Activated CD4-positive, alpha-beta T cell treated with anti-CD3 and anti-CD28 coated beads, Interleukin-2, amount 10 ng/mL, durations not matched to agents 7 days and 5 days (primary cell): ENCODE data around the gene TADA2B. TPM values are rescaled to one million over a fixed set of nuclear protein-coding genes. Genes with fewer than 3 reads are reported as not detected.

Experiments used
- CTCF ChIA-PET: fragments of 350-600 bp; sonication (Branson Sonifier 250); formaldehyde crosslinking; loops from one replicate; lab custom pipeline; 2021; ENCODE audit warnings: antibody characterized with exemption; lab: Charles Lee
- POLR2A ChIA-PET: fragments of 350-600 bp; sonication (Branson Sonifier 250); formaldehyde crosslinking; loops from one replicate; lab custom pipeline; 2021; ENCODE audit warnings: antibody characterized with exemption; lab: Charles Lee
- DNase-seq: peaks from one replicate; pipeline ENCODE4 v3.0.0-alpha.2; 2020
- H3K27ac Mint-ChIP-seq: one replicate; pipeline ENCODE4 v1.8.0; 2021; ENCODE audit warnings: mild to moderate bottlenecking, moderate library complexity, mixed read lengths
- H3K27me3 Mint-ChIP-seq: one replicate; pipeline ENCODE4 v1.8.0; 2021; ENCODE audit warnings: mixed read lengths
- H3K36me3 Mint-ChIP-seq: one replicate; pipeline ENCODE4 v1.8.0; 2021; ENCODE audit warnings: low read depth, mixed read lengths
- H3K4me1 Mint-ChIP-seq: one replicate; pipeline ENCODE4 v1.8.0; 2021; ENCODE audit warnings: mixed read lengths
- H3K4me3 Mint-ChIP-seq: one replicate; pipeline ENCODE4 v1.8.0; 2021; ENCODE audit warnings: mild to moderate bottlenecking, moderate library complexity, mixed read lengths
- H3K9me3 Mint-ChIP-seq: one replicate; pipeline ENCODE4 v1.8.0; 2021; ENCODE audit warnings: mixed read lengths
- total RNA-seq, 2 experiments: library from RNA; stranded (reverse); gene quantifications; one replicate each; pipeline ENCODE4 v1.2.3, GENCODE V29; 2021

TADA2B gene
- total RNA-seq, 2 experiments from 2014 or later, result 25.5 to 26.1 TPM

- Mint-ChIP-seq H3K4me3 (no peak overlapping the region), H3K27ac (no peak overlapping the region), H3K4me1 (no peaks in the 10 kb centered on the region), H3K27me3 (no peaks in the 10 kb centered on the region), H3K9me3 (no peaks in the 10 kb centered on the region), H3K36me3 (peaks cover 6% of the 10 kb centered on the region)
- no peak for DNase-seq
- ChIA-PET CTCF (interaction anchor here (1.2 kb wide), 1 partner anchor 35 kb away, joined by 4 read pairs; no protein-coding TSS in a partner anchor), POLR2A (no interaction called here)
Measured at GRCh38 chr4:7020856-7021255, 22.3 kb upstream of the TADA2B start.

DNA sequence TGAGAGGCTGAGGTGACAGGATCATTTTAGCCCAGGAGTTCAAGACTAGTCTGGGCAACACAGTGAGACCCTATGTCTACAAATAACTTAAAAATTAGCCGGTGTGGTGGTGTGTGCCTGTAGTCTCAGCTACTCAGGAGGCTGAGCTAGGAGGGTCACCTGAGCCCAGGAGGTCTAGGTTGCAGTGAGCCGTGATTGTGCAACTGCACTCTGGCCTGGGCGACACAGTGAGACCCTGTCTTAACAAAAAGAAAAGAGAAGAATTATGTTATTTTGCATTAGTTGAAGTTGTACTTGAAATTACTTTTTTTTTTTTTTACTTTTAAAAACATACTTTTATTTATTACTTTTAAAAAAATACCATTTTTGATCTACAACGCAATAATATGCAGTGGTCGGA is 21.8 kb upstream of the TADA2B start:
- peaks cover 9% of the 10 kb centered on the region for H3K36me3 Mint-ChIP-seq
- no peaks in the 10 kb centered on the region for H3K27me3 Mint-ChIP-seq
- no peaks in the 10 kb centered on the region for H3K9me3 Mint-ChIP-seq
- CTCF ChIA-PET, result interaction anchor here (1.2 kb wide), 2 partner anchors 17 to 34 kb away, joined by 3 to 4 read pairs; no protein-coding TSS in a partner anchor
- H3K4me1 Mint-ChIP-seq, result no peaks in the 10 kb centered on the region
- no peak overlapping the region for H3K27ac Mint-ChIP-seq
- DNase-seq, result no peak
- POLR2A ChIA-PET, result no interaction called here
- H3K4me3 Mint-ChIP-seq, result no peak overlapping the region

DNA sequence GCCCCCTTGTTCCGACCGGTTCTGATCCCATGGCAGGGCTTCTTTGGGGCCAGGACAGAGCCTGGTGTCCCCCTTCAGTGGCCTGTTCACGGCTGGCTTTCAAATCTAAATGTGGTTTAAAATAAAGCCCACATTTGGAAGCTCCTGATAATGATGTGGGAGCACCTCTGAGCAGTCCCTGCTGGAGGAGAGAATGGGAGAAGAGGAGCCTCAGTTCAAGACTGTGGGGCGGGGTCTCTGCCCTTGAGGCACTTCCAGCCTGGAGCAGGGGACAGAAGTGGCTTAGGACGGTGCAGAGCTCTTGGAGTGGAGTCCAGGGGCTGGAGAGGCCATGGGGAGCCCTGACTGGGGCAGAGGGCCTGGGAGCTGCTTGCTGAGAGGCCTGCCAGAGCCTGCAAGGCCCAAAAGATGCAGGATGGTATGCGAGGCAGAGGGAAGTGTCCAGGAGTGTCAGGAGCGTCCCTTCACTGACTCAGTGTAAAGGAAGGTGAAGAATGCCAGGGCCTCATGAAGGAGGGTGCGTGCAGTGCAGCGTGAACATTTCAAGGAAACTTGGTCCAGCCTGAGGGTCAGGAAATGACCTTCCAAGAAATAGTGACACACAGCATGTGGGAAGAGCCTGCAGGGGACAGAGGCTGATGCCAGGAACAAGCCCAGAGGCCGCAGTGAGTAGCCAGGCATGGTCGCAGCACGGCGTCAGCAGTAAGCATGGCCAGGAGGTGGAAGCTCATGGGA is 21.1 kb upstream of the TADA2B start:
- Mint-ChIP-seq H3K27me3 (no peaks in the 10 kb centered on the region), H3K36me3 (peaks cover 10% of the 10 kb centered on the region), H3K9me3 (no peaks in the 10 kb centered on the region), H3K4me1 (no peaks in the 10 kb centered on the region), H3K4me3 (no peak overlapping the region), H3K27ac (no peak overlapping the region)
- DNase-seq, result no peak
- CTCF ChIA-PET, result interaction anchor here (1.2 to 1.4 kb wide), 2 partner anchors 16 to 21 kb away, joined by 3 to 4 read pairs; partner anchors contain the start of gene TADA2B
- POLR2A ChIA-PET, result no interaction called here

- Mint-ChIP-seq H3K36me3 (peaks cover 18% of the 10 kb centered on the region), H3K27me3 (no peaks in the 10 kb centered on the region), H3K4me1 (peaks cover 3% of the 10 kb centered on the region), H3K27ac (no peak overlapping the region), H3K4me3 (no peak overlapping the region), H3K9me3 (no peaks in the 10 kb centered on the region)
- no peak for DNase-seq
- ChIA-PET POLR2A (no interaction called here), CTCF (interaction anchor here (1.4 kb wide), 2 partner anchors 19 to 39 kb away, joined by 4 read pairs; partner anchors contain the start of gene TADA2B)
Measured at GRCh38 chr4:7023486-7023885, 19.7 kb upstream of the TADA2B start.

DNA sequence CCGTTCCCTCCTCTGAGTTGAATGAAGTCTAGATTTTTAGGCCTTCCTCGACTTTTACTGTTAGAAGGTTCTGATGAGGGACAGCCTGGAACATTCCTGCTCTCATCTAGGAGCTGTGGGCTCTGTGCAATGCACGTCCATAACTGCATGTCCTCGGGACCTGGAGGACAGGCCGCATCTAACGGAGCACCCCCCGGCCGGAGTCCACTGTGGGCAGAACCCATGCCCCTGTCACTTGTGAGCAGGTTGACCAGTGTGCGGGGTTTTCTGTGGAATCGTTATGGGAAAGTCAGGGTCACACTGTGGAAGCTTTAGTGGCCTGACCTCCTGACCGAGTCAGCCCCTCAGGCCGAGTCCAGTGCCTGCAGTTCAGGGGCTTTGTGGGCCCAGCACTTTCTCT is 19.3 kb upstream of the TADA2B start:
- H3K36me3 Mint-ChIP-seq, result peaks cover 21% of the 10 kb centered on the region
- no peaks in the 10 kb centered on the region for H3K27me3 Mint-ChIP-seq
- H3K4me1 Mint-ChIP-seq, result peaks cover 3% of the 10 kb centered on the region
- DNase-seq, result no peak
- ChIA-PET POLR2A (no interaction called here), CTCF (interaction anchor here (1.4 kb wide), 2 partner anchors 19 to 38 kb away, joined by 4 read pairs; partner anchors contain the start of gene TADA2B)
- no peaks in the 10 kb centered on the region for H3K9me3 Mint-ChIP-seq
- H3K4me3 Mint-ChIP-seq, result no peak overlapping the region
- no peak overlapping the region for H3K27ac Mint-ChIP-seq

GRCh38 chr4:7024336-7024890 is 18.8 kb upstream of the TADA2B start:
- H3K27ac Mint-ChIP-seq, result no peak overlapping the region

DNA sequence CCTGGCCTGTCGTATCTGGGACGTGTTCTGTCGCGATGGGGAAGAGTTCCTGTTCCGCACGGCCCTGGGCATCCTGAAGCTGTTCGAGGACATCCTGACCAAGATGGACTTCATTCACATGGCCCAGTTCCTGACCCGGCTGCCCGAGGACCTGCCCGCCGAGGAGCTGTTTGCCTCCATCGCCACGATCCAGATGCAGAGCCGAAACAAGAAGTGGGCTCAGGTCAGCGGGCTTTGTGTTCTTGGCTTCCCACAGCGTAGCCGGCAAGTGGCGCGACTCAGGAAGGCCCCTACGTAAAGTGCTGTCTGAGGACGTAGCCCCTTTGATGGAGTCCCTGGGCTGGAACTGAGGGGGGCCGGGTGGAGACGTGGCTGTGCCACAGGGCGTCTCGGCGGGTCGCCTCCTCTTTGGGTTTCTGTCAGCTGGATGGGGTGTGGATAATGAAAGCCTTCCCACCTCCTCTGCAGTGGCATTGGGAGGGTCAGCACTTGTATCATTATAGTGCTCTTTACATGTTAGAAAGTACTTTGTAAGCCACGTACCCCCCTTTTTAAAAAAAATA is 18.1 kb upstream of the TADA2B start:
- peaks cover 22% of the 10 kb centered on the region for H3K36me3 Mint-ChIP-seq
- DNase-seq, result no peak
- POLR2A ChIA-PET, result no interaction called here
- no peak overlapping the region for H3K27ac Mint-ChIP-seq
- H3K27me3 Mint-ChIP-seq, result no peaks in the 10 kb centered on the region
- no peak overlapping the region for H3K4me3 Mint-ChIP-seq
- H3K9me3 Mint-ChIP-seq, result no peaks in the 10 kb centered on the region
- CTCF ChIA-PET, result interaction anchor here (1.1 to 1.4 kb wide), 2 partner anchors 18 to 37 kb away, joined by 3 to 4 read pairs; partner anchors contain the start of gene TADA2B
- H3K4me1 Mint-ChIP-seq, result peaks cover 3% of the 10 kb centered on the region

More at GRCh38 chr4:7024336-7024890, 18.8 kb upstream of the TADA2B start:
- Mint-ChIP-seq H3K36me3 (peaks cover 22% of the 10 kb centered on the region), H3K9me3 (no peaks in the 10 kb centered on the region), H3K27me3 (no peaks in the 10 kb centered on the region), H3K4me3 (no peak overlapping the region), H3K4me1 (peaks cover 3% of the 10 kb centered on the region)
- CTCF ChIA-PET, result interaction anchor here (1.1 to 1.4 kb wide), 2 partner anchors 19 to 38 kb away, joined by 3 to 4 read pairs; partner anchors contain the start of gene TADA2B
- POLR2A ChIA-PET, result no interaction called here
- no peak for DNase-seq

- POLR2A ChIA-PET, result no interaction called here
- peaks cover 27% of the 10 kb centered on the region for H3K36me3 Mint-ChIP-seq
- H3K4me3 Mint-ChIP-seq, result no peak overlapping the region
- peaks cover 3% of the 10 kb centered on the region for H3K4me1 Mint-ChIP-seq
- DNase-seq, result no peak
- H3K9me3 Mint-ChIP-seq, result no peaks in the 10 kb centered on the region
- H3K27ac Mint-ChIP-seq, result no peak overlapping the region
- no peaks in the 10 kb centered on the region for H3K27me3 Mint-ChIP-seq
- CTCF ChIA-PET, result no interaction called here
Measured at GRCh38 chr4:7026107-7026506, 17.1 kb upstream of the TADA2B start.

- Mint-ChIP-seq H3K36me3 (peaks cover 30% of the 10 kb centered on the region), H3K4me3 (no peak overlapping the region), H3K9me3 (no peaks in the 10 kb centered on the region), H3K4me1 (peaks cover 3% of the 10 kb centered on the region), H3K27ac (no peak overlapping the region), H3K27me3 (no peaks in the 10 kb centered on the region)
- ChIA-PET CTCF (no interaction called here), POLR2A (no interaction called here)
- no peak for DNase-seq
Measured at GRCh38 chr4:7027284-7027683, 15.9 kb upstream of the TADA2B start.

GRCh38 chr4:7027913-7028312 is 15.3 kb upstream of the TADA2B start:
- Mint-ChIP-seq H3K36me3 (peaks cover 33% of the 10 kb centered on the region), H3K4me1 (peaks cover 3% of the 10 kb centered on the region), H3K27me3 (no peaks in the 10 kb centered on the region), H3K9me3 (no peaks in the 10 kb centered on the region), H3K27ac (no peak overlapping the region), H3K4me3 (no peak overlapping the region)
- CTCF ChIA-PET, result no interaction called here
- no peak for DNase-seq
- POLR2A ChIA-PET, result no interaction called here

DNA sequence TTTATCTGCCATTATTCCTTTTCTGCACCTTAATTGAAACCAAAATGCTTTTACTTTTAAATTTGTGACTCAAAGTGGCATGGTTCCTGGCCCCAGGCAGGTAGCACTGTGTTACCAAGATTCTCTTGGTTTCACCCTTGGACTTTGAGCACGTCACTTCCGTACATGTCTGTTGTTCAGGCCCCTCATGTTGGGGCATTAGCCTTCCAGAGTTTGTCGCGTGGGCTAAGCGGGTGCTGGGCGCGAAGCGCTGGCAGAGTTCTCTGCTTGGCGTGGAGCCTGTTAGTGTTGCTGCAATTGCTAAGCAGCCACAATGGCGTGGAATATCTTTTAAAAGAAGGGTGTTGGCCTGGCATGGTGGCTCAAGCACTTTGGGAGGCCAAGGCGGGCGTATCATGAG is 14.0 kb upstream of the TADA2B start:
- CTCF ChIA-PET, result interaction anchor here (0.6 kb wide), 1 partner anchor 122 kb away, joined by 3 read pairs; no protein-coding TSS in a partner anchor
- peaks cover 30% of the 10 kb centered on the region for H3K36me3 Mint-ChIP-seq
- no peak overlapping the region for H3K27ac Mint-ChIP-seq
- H3K9me3 Mint-ChIP-seq, result no peaks in the 10 kb centered on the region
- POLR2A ChIA-PET, result no interaction called here
- peaks cover 3% of the 10 kb centered on the region for H3K4me1 Mint-ChIP-seq
- DNase-seq, result no peak
- no peak overlapping the region for H3K4me3 Mint-ChIP-seq
- H3K27me3 Mint-ChIP-seq, result no peaks in the 10 kb centered on the region

- DNase-seq, result no peak
- CTCF ChIA-PET, result interaction anchor here (0.9 to 2.0 kb wide), 4 partner anchors 13 to 41 kb away, joined by 3 to 9 read pairs (median 3); partner anchors contain the start of gene TADA2B
- POLR2A ChIA-PET, result no interaction called here
- no peaks in the 10 kb centered on the region for H3K27me3 Mint-ChIP-seq
- H3K4me3 Mint-ChIP-seq, result no peak overlapping the region
- no peaks in the 10 kb centered on the region for H3K9me3 Mint-ChIP-seq
- H3K36me3 Mint-ChIP-seq, result peaks cover 29% of the 10 kb centered on the region
- peaks cover 3% of the 10 kb centered on the region for H3K4me1 Mint-ChIP-seq
- no peak overlapping the region for H3K27ac Mint-ChIP-seq
Measured at GRCh38 chr4:7029921-7030320, 13.3 kb upstream of the TADA2B start.

GRCh38 chr4:7030856-7031255 is 12.3 kb upstream of the TADA2B start:
- no peak overlapping the region for H3K27ac Mint-ChIP-seq

More at GRCh38 chr4:7030856-7031255, 12.3 kb upstream of the TADA2B start:
- DNase-seq, result no peak
- peaks cover 27% of the 10 kb centered on the region for H3K36me3 Mint-ChIP-seq
- no peak overlapping the region for H3K4me3 Mint-ChIP-seq
- ChIA-PET POLR2A (no interaction called here), CTCF (interaction anchor here (0.8 to 2.0 kb wide), 5 partner anchors 8 to 40 kb away, joined by 3 to 9 read pairs (median 3); partner anchors contain the start of gene TADA2B)
- peaks cover 3% of the 10 kb centered on the region for H3K4me1 Mint-ChIP-seq
- no peaks in the 10 kb centered on the region for H3K27me3 Mint-ChIP-seq
- no peaks in the 10 kb centered on the region for H3K9me3 Mint-ChIP-seq
